Stimulated activated CD4-positive, alpha-beta T cell treated with anti-CD3 and anti-CD28 coated beads, TNF-alpha, amount 100 ng/mL, for 4 hours (primary cell): Measurements from ENCODE around the gene SETD3.

Experiments
- DNase-seq, 3 experiments: peaks; one replicate each; pipeline ENCODE4 v3.0.0-alpha.2; 2020; ENCODE audit warnings: low read depth in 3 of 3

The SETD3 gene

GRCh38 chr14:99479906-99480869 lies at the start of gene SETD3:
Gene SETD3 (minus strand): TSS chr14:99480859. CDS start chr14:99465805, 15,054 bp downstream.
- peak; percentile 3 to 14 (median 8) for DNase-seq

DNA sequence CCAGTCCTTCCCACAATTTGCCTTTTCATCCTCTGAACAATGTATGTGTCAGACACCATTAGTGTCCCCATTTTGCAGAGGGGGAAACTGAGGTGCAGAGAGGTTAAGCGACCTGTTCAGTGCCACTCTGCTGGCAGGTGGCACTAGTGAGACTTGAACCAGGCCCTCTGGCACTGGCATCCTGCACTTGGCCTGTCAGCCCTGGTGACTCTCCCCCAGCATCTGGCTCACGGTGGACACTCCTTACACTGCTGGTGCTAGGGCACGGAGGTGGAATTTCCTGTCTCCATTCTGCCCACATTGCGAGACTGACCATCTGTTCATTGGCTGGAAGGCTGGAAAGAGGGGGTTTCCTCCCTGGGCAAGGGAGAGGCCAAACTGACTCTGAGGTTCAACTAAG lies 49.2 kb upstream of the SETD3 start:
- DNase-seq, result no peak

GRCh38 chr14:99527427-99528076 lies 46.9 kb upstream of the SETD3 start:
- no peak for DNase-seq

DNA sequence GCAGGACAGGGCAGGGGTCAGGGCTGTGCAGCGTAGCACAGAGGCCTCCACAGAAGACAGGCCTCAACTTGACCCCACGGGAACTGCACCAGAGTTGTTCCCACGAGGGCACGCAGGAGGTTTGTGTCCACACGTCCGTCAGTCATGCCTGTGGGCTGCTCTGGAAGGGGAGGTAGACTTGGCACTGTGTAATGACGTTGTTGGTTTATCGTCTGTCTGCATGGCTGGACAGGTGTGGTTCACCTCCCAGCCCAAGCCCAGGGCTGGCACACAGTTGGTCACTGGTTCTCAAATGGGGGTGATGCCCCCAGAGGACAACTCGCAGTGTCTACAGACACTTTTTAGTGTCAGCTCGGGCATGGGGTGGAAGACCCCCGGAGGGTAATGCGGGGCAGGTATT lies 46.4 kb upstream of the SETD3 start:
- DNase-seq, result no peak

DNA sequence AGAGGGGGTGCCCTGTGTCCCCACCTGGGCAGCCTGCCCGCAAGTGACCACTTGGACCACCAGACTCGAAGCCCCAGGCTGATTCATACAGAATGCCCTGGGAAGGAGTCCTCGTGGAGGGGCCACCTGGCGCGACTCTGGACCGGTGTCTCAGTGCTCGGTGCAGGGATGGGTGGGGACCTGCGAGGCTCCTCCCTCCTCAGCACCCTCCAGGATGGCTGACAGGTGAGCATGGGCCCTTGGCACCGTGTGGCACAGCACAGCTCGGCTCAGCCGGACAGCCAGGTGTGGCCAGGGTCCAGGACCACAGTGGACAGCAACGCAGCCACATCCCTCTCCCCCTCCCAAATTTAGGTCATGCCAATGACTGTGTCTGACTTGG lies 45.0 kb upstream of the SETD3 start:
- no peak for DNase-seq

GRCh38 chr14:99524804-99525698 lies 44.4 kb upstream of the SETD3 start:
- no peak for DNase-seq

GRCh38 chr14:99524091-99524661 lies 43.5 kb upstream of the SETD3 start:
- DNase-seq, result no peak

- no peak for DNase-seq
Observed at GRCh38 chr14:99523704-99524055, 43.0 kb upstream of the SETD3 start.

GRCh38 chr14:99522934-99523703 lies 42.5 kb upstream of the SETD3 start:
- no peak for DNase-seq

DNA sequence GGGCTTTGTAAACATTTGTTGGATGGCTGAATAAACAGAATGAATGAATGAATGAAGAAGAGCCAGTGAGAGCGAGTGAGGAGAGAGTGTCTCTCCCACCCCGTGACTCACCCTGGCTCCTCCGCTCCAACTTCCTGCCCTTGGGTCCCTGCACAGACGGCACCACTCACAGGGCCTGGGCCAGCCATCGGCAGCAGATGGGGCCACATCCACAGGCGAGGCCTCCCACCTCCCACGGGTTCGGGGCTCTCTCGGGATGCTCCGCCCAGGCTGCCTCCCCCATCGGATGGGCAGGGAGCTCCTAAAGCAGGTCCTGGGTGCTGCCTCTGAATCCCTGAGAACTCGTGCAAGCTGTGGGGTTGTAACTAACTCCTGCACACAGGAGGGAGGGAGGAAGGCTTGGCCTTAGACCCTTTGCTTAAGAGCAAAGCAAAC lies 41.8 kb upstream of the SETD3 start:
- DNase-seq, result no peak

GRCh38 chr14:99522025-99522401 lies 41.4 kb upstream of the SETD3 start:
- no peak for DNase-seq

DNA sequence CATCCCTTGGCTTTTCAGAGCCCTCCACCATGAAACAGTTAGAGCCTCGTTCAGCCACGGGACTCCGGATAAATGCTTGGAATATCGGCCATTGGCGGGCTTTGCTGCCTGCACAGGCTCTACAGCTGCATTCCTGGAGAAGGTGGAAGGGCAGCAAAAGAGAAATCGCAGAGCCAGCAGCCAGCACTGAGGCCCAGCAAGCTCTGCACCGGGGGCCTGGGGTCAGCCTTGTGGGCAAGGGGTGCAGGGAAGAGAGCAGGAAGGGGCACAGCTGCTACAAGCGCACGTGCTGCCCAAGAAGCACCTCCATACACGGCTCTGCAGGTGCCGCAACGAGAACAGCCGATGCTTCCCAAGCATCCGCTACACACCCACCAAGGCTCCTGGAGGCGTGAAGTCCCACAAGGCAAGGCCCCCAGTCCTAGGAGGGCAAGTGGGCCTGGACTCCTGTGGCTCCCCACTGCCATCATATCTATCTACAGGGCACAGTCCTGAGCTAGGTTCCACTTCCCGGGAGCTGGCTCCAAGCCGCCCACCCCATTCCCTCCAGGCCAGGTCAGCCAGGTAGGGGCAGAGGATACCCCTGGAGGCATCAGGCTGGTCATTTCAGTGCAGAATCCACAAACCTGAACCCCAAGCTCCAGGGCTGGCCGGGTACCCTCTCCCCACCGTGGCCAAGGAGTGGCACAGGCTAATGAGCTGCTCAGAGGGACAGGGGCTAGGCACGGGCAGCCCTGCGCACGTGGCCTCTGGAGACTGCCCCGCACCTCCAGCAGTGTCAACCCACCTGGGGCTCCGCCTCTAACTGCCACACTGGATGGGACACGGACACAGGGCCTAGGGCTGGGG lies 40.7 kb upstream of the SETD3 start:
- DNase-seq, result no peak

DNA sequence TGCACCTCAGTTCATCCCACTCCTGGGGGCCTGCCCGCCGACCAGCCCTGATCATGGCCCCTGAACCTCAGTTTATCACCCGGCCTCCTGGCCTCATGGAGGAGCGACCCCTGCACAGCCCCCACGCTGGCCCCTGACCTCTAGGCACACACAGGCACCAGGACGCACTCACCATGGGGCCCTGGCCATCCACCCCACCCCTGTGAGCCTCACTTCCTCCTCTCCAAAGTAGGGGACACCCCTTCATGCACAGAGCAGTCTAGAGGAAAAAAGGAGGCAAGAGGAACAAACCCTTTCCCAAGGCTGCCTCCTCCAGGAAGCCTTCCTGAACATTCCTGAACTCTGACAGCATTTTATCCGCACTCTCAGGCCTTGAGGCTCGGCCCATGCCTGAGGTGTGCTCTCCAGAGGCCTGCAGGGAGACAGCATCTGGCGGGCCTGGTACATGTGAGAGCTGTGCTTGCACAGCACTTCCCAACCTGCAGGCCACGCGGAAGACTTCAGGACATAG lies 40.0 kb upstream of the SETD3 start:
- DNase-seq, result no peak

DNA sequence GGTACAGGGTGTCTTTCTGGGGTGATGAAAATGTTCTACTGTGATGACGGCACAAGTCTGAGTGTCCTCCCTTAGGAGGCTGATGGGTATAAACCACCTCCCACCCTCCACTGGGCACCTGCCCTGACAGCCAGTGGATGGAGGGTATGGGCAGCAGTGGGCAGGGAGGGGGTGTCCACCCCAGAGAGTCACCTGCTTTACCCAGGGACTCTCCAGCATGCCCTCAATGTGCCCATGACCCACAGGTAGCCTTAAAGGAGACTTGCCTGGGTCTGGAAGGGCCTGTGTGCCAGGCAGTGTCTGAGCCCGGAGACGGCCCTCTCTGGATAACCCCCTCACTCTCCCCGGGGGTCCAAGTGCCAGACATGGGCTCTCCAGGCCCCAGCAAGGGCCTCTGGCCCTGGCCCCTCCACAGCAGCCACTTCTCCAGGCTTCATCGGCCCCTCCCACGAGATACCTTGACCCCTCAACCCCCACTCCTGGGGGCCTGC lies 39.3 kb upstream of the SETD3 start:
- no peak for DNase-seq

GRCh38 chr14:99519347-99519881 lies 38.8 kb upstream of the SETD3 start:
- no peak for DNase-seq

DNA sequence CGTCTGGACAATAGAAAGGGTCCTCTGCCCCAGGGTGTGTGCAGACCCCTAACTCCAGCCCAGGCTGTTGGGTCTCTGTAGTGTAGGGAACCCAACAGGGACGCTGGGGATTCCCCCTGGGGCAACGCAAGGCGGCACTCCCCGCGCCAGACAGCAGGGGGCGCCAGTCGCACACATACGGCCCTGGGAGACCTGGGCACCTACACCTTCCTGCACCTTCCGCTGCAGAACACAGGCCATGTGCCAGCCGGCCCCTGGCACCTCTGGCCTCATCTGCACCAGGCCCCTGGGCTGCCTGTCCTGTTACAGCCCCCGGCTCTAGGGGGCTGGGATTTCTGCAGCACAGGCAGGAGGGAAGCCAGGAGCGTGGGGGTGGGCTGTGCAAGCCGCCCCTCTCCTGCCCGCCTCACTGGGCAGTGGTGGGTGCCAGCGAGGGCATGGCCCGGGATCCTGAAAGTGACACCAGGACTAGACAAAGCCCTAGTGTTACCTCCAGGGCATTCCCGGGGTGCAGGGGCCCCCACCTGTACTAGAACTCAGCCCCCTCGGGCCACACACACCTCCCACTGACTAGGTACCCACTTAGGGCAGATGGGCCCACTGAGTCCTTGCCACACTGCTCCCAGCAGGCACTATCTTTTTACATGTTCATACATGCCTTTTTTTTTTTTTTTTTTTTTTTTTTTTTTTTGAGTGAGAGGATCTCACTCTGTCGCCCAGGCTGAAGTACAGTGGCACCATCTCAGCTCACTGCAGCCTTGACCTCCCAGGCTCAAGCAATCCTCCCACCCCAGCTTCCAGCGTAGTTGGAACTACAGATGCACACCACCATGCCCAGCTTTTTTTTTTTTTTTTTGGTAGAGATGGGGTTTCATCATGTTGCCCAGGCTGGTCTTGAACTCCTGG lies 38.0 kb upstream of the SETD3 start:
- DNase-seq, result peak; percentile 71 to 74 (median 71)

DNA sequence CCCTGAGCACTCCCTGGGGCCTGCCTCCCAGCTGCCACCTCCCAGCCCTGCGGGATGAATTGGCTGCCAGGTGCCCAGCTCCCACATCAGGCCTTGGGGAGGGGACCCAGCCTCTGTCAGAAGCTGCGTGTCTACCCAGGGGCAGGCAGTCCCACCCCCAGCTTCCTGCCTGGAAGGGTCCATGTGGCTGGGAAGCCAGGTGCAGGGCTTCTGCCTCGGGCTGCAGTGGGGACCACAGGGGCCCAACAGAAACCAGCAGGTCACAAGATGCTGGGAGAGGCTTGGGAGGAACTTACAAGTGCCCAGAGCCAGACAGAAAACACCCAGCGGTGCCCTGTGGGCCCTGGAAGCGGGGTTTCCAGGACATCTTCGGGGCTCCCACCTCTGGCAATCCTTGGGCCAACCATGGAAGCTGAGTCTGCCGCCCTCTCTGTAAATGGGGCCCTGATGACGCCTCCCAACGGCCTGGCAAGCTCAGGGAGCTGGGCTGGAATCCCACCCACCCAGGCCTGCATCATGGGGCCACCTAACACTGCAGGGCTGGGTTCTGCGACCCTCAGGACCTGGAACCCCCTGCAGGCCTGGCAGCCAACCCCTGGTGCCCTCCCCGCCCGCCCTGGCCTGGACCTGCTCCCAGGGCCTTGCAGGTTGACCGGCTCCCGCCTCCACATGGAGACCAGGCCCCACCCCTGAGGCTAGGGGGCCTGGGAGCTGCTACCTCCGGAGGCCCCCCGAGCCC lies 37.2 kb upstream of the SETD3 start:
- DNase-seq, result no peak
